ENCODE measurements around the gene NKD1. TPM values are rescaled to one million over a fixed set of nuclear protein-coding genes. Genes with fewer than 3 reads are reported as not detected.

The NKD1 gene
- polyA plus RNA-seq, 3 donors, result 0.01 TPM; not detected in 2

DNA sequence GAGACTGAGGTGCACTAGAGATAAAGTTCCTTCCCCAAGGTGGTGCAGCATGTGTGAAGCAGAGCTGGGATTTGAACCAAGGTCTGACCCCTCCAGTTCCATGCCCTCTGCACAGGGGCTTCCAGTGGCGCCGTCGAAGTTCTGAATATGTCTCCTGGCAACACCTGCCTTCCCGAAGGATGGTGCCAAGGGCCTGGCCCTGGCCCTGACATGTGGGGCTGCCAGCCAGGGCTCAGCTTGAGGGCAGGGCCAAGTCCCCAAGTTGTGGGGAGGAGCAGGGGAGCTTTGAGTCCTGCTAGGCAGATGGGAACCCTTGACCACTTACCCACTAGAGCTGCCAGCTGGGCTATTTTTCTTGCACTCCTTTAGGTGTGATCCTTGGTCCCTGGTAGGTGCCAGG lies 56.4 kb downstream of the NKD1 start:
- Mint-ChIP-seq H3K27ac (peak overlapping the region in 1 of 7 donors; percentile 4), H3K36me3 (no peaks in the 10 kb centered on the region), H3K4me3 (no peak overlapping the region), H3K9me3 (peaks cover 0 to 2% (median 0%) of the 10 kb centered on the region in 7 donors), H3K4me1 (no peaks in the 10 kb centered on the region), H3K27me3 (ENCODE audit: low read depth in 3 of 3) (peaks cover 2 to 8% (median 2%) of the 10 kb centered on the region in 3 donors)
- Histone ChIP-seq H3K27ac (ENCODE audit: low read depth in 1 of 2, low read length in 2 of 2) (no peak overlapping the region), H3K79me2 (ENCODE audit: insufficient read depth, low read length) (no peaks in the 10 kb centered on the region), H3K9ac (ENCODE audit: insufficient read depth, low read length, poor library complexity, severe bottlenecking) (no peak overlapping the region), H3K4me1 (ENCODE audit: control insufficient read depth in 1 of 2, insufficient read depth in 2 of 2, low read length in 2 of 2) (no peaks in the 10 kb centered on the region), H3K4me3 (replicated peaks in 1 of 3; ENCODE audit: low read depth in 2 of 3, low read length in 3 of 3) (no peak overlapping the region), H4K20me1 (ENCODE audit: insufficient read depth, low read length) (no peaks in the 10 kb centered on the region), H3K9me3 (replicated peaks in 1 of 2; ENCODE audit: control insufficient read depth in 1 of 2, insufficient read depth in 1 of 2, low read length in 2 of 2) (no peaks in the 10 kb centered on the region), H3K36me3 (replicated peaks in 1 of 2; ENCODE audit: control insufficient read depth in 1 of 2, insufficient read depth in 2 of 2, low read length in 2 of 2) (no peaks in the 10 kb centered on the region), H2AFZ (ENCODE audit: insufficient read depth, low read depth, low read length, poor library complexity, severe bottlenecking) (no peak overlapping the region), H3K4me2 (replicated peaks; ENCODE audit: extremely low read depth, low read length, poor library complexity, severe bottlenecking) (no peak overlapping the region), H3K27me3 (ENCODE audit: control insufficient read depth in 2 of 2, insufficient read depth in 2 of 2, low read length in 2 of 2) (no peaks in the 10 kb centered on the region)
- TF ChIP-seq, protein P1, sequence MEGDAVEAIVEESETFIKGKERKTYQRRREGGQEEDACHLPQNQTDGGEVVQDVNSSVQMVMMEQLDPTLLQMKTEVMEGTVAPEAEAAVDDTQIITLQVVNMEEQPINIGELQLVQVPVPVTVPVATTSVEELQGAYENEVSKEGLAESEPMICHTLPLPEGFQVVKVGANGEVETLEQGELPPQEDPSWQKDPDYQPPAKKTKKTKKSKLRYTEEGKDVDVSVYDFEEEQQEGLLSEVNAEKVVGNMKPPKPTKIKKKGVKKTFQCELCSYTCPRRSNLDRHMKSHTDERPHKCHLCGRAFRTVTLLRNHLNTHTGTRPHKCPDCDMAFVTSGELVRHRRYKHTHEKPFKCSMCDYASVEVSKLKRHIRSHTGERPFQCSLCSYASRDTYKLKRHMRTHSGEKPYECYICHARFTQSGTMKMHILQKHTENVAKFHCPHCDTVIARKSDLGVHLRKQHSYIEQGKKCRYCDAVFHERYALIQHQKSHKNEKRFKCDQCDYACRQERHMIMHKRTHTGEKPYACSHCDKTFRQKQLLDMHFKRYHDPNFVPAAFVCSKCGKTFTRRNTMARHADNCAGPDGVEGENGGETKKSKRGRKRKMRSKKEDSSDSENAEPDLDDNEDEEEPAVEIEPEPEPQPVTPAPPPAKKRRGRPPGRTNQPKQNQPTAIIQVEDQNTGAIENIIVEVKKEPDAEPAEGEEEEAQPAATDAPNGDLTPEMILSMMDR (IDR thresholded peaks at IDR 0.05), result no peak
- 94% methylated on average over 4 of the region's 4 CpGs for WGBS (ENCODE audit: insufficient coverage)
- no peak for DNase-seq
- intact Hi-C loops (cut with micrococcal nuclease), result no loop called here

DNA sequence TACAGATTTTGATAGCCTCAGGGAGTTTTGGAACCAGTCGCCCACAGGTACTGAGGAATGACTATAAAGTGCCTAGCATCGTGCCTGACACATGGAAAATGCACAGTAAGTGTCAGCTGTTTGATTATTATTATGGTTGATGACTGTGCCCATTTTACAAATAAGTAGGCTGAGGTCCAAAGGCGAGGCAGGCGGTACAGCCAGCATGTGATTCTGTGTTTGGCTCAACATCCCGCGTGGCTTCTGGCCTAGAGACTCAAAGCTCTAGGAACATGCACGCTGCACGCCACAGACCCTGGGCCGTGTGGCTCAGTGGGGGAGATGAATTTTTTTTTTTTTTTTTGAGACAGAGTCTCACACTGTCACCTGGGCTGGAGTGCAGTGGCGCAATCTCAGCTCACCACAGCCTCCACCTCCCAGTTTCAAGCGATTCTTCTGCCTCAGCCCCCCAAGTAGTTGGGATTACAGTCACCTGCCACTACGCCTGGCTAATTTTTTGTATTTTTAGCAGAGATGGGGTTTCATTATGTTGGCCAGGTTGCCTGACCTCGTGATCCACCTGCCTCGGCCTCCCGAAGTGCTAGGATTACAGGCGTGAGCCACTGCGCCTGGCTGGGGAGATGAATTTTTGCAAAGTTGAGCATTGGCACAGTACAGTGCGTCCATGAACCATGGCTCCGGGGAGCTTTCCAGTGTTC lies 57.7 kb downstream of the NKD1 start:
- H3K27ac ChIP-seq (ENCODE audit: low read depth in 1 of 2, low read length in 2 of 2), result no peak overlapping the region
- no peaks in the 10 kb centered on the region for H3K4me1 Mint-ChIP-seq
- H3K79me2 ChIP-seq (ENCODE audit: insufficient read depth, low read length), result no peaks in the 10 kb centered on the region
- no peak overlapping the region for H2AFZ ChIP-seq (ENCODE audit: insufficient read depth, low read depth, low read length, poor library complexity, severe bottlenecking)
- H3K9ac ChIP-seq (ENCODE audit: insufficient read depth, low read length, poor library complexity, severe bottlenecking), result no peak overlapping the region
- H3K9me3 ChIP-seq (replicated peaks in 1 of 2; ENCODE audit: control insufficient read depth in 1 of 2, insufficient read depth in 1 of 2, low read length in 2 of 2), result no peaks in the 10 kb centered on the region
- no peak overlapping the region for H3K4me3 Mint-ChIP-seq
- H3K36me3 Mint-ChIP-seq, result no peaks in the 10 kb centered on the region
- peaks cover 0 to 8% (median 2%) of the 10 kb centered on the region in 3 donors for H3K27me3 Mint-ChIP-seq (ENCODE audit: low read depth in 3 of 3)
- H3K4me3 ChIP-seq (replicated peaks in 1 of 3; ENCODE audit: low read depth in 2 of 3, low read length in 3 of 3), result no peak overlapping the region
- WGBS (ENCODE audit: insufficient coverage), result 98% methylated on average over 13 of the region's 19 CpGs
- H4K20me1 ChIP-seq (ENCODE audit: insufficient read depth, low read length), result no peaks in the 10 kb centered on the region
- no peaks in the 10 kb centered on the region for H3K36me3 ChIP-seq (replicated peaks in 1 of 2; ENCODE audit: control insufficient read depth in 1 of 2, insufficient read depth in 2 of 2, low read length in 2 of 2)
- peaks cover 0 to 2% (median 0%) of the 10 kb centered on the region in 7 donors for H3K9me3 Mint-ChIP-seq
- no peak for DNase-seq
- no peak overlapping the region for H3K4me2 ChIP-seq (replicated peaks; ENCODE audit: extremely low read depth, low read length, poor library complexity, severe bottlenecking)
- no peaks in the 10 kb centered on the region for H3K27me3 ChIP-seq (ENCODE audit: control insufficient read depth in 2 of 2, insufficient read depth in 2 of 2, low read length in 2 of 2)
- peak overlapping the region in 1 of 7 donors; percentile 27 for H3K27ac Mint-ChIP-seq
- peaks cover under 1 to 2% of the 10 kb centered on the region in 2 donors for H3K4me1 ChIP-seq (ENCODE audit: control insufficient read depth in 1 of 2, insufficient read depth in 2 of 2, low read length in 2 of 2)
- TF ChIP-seq, protein P1 (IDR thresholded peaks at IDR 0.05), result no peak
- intact Hi-C loops (cut with micrococcal nuclease), result no loop called here
